Sigmoid colon (tissue), 7 donors: ENCODE measurements around the gene MSH3. TPM values are rescaled to one million over a fixed set of nuclear protein-coding genes. Genes with fewer than 3 reads are reported as not detected.

Experiments used
- DNase-seq: peaks from one replicate; pipeline ENCODE4 v3.0.0-alpha.2; 2019
- H3K27ac ChIP-seq, 4 donors: fragments of 200-600 bp; sonication (generic); one replicate each; pipeline ENCODE4 v1.5.1; 2016 to 2019; ENCODE audit warnings: mild to moderate bottlenecking in 1 of 4
- H3K27me3 ChIP-seq, 3 donors: fragments of 200-600 bp; sonication (generic); one replicate each; pipeline ENCODE4 v1.5.1; 2019; ENCODE audit warnings: mild to moderate bottlenecking in 1 of 3
- H3K36me3 ChIP-seq, 4 donors: fragments of 200-600 bp; sonication (generic); one replicate each; pipeline ENCODE4 v1.5.1; 2016 to 2019
- H3K4me1 ChIP-seq, 4 donors: fragments of 200-600 bp; sonication (generic); one replicate each; pipeline ENCODE4 v1.5.1; 2017 to 2019
- H3K4me3 ChIP-seq, 4 donors: fragments of 200-600 bp; sonication (generic); one replicate each; pipeline ENCODE4 v1.5.1; 2017 to 2019; ENCODE audit warnings: mild to moderate bottlenecking in 2 of 4, moderate library complexity in 1 of 4
- H3K9me3 ChIP-seq, 4 donors: fragments of 200-600 bp in 3 of 4; sonication (generic) in 3 of 4; one replicate each; pipeline versions ENCODE4 v1.5.1 to v1.6.1; 2013 to 2019
- EP300 ChIP-seq, 4 donors: sonication (generic); formaldehyde crosslinking; IDR thresholded peaks; one replicate each; pipeline ENCODE4 v1.6.1; 2017; ENCODE audit warnings: antibody characterized with exemption in 4 of 4
- POLR2A ChIP-seq, 2 donors: fragments of 450-650 bp; IDR thresholded peaks; one replicate each; pipeline ENCODE4 v1.6.1; 2016; ENCODE audit warnings: antibody characterized with exemption in 2 of 2, mild to moderate bottlenecking in 2 of 2, moderate library complexity in 2 of 2
- POLR2AphosphoS5 ChIP-seq, 4 donors: sonication (generic); formaldehyde crosslinking; IDR thresholded peaks; one replicate each; pipeline ENCODE4 v1.6.1; 2017; ENCODE audit warnings: antibody characterized with exemption in 4 of 4
- WGBS, 2 donors: extraction: QIAGEN DNeasy Blood & Tissue Kit; methylation state at CpG; one replicate each; pipeline ENCODE4 v1.1.7; 2013; 5-methylcytosine and 5-hydroxymethylcytosine counted together
- intact Hi-C: fragments of 100-400 bp; cut with DNase I; formaldehyde crosslinking; loops from one replicate; pipeline ENCODE4 v1.15.1; 2023
- polyA plus RNA-seq, 3 donors: library from polyadenylated mRNA; stranded (reverse); fragments of 200-250 nt; gene quantifications; one replicate each; pipeline ENCODE4 v1.2.3, GENCODE V29; 2013
- total RNA-seq, 4 donors: library from RNA; depleted of rRNA; stranded (reverse); fragments of >200 nt; gene quantifications; one replicate each; pipeline ENCODE4 v1.1.0, GENCODE V29; 2016
- TF ChIP-seq, protein P1 (sequence below), 4 experiments: fragments of 450-650 bp in 3 of 4; fragments of 200-600 bp in 1 of 4; IDR thresholded peaks; one replicate each; pipeline ENCODE4 v1.5.1; 2016 to 2019; ENCODE audit warnings: antibody characterized with exemption in 4 of 4, mild to moderate bottlenecking in 3 of 4, moderate library complexity in 2 of 4
- donor health status: healthy with polysubstance abuse.
- donor health status: Bipolar disorder and iron deficiency.
- donor health status: healthy.

Gene MSH3
- total and polyA plus RNA-seq, 7 donors = 3.6 to 15.3 (median 11.8) TPM

GRCh38 chr5:80863708-80864107 is 209.3 kb downstream of the MSH3 start:
- Histone ChIP-seq H3K4me3 (no peak overlapping the region), H3K36me3 (peaks cover 0 to 18% (median 4%) of the 10 kb centered on the region in 4 donors), H3K9me3 (no peaks in the 10 kb centered on the region), H3K27ac (no peak overlapping the region), H3K4me1 (no peaks in the 10 kb centered on the region), H3K27me3 (no peaks in the 10 kb centered on the region)
- no peak for TF ChIP-seq POLR2AphosphoS5 (IDR thresholded peaks at IDR 0.05)
- TF ChIP-seq POLR2A (IDR thresholded peaks at IDR 0.05) = no peak
- TF ChIP-seq, protein P1, sequence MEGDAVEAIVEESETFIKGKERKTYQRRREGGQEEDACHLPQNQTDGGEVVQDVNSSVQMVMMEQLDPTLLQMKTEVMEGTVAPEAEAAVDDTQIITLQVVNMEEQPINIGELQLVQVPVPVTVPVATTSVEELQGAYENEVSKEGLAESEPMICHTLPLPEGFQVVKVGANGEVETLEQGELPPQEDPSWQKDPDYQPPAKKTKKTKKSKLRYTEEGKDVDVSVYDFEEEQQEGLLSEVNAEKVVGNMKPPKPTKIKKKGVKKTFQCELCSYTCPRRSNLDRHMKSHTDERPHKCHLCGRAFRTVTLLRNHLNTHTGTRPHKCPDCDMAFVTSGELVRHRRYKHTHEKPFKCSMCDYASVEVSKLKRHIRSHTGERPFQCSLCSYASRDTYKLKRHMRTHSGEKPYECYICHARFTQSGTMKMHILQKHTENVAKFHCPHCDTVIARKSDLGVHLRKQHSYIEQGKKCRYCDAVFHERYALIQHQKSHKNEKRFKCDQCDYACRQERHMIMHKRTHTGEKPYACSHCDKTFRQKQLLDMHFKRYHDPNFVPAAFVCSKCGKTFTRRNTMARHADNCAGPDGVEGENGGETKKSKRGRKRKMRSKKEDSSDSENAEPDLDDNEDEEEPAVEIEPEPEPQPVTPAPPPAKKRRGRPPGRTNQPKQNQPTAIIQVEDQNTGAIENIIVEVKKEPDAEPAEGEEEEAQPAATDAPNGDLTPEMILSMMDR (IDR thresholded peaks at IDR 0.05) = no peak
- no peak for TF ChIP-seq EP300 (IDR thresholded peaks at IDR 0.05)
- 17 to 69% methylated on average over 3 of the region's 3 CpGs for WGBS, 2 donors
- DNase-seq = no peak
- intact Hi-C loops = no loop called here

DNA sequence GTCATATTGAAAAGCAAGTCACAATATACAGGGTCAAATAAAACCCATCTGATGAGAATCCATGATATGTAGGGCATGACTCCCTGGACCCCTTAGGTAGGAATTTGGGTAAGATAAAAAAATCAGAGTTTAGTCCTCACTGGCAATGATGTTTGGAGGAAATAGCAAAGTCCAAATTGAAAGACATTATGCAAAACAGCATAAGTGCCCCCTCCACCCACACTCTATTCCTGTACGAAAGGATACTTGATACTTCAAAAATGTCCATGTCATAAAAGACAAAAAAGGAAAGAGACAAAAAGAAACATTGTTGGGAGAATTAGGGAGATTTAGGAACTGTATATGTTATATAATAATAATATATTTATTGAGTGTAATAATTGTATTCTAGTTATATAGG is 209.7 kb downstream of the MSH3 start:
- TF ChIP-seq POLR2A (IDR thresholded peaks at IDR 0.05) (no peak), POLR2AphosphoS5 (IDR thresholded peaks at IDR 0.05) (no peak), EP300 (IDR thresholded peaks at IDR 0.05) (no peak)
- TF ChIP-seq, protein P1 (IDR thresholded peaks at IDR 0.05) = no peak

GRCh38 chr5:80864706-80865435 is 210.4 kb downstream of the MSH3 start:
- DNase-seq = no peak
- no peaks in the 10 kb centered on the region for H3K4me1 ChIP-seq
- TF ChIP-seq POLR2AphosphoS5 (IDR thresholded peaks at IDR 0.05) = no peak
- 80 to 92% methylated on average over 3 of the region's 3 CpGs for WGBS, 2 donors
- H3K27me3 ChIP-seq = no peaks in the 10 kb centered on the region
- no peaks in the 10 kb centered on the region for H3K9me3 ChIP-seq
- H3K36me3 ChIP-seq = peaks cover 0 to 18% (median 4%) of the 10 kb centered on the region in 4 donors
- H3K27ac ChIP-seq = no peak overlapping the region
- no peak overlapping the region for H3K4me3 ChIP-seq
- intact Hi-C loops = no loop called here

More for the DNA sequence above, 209.7 kb downstream of the MSH3 start:
- WGBS, 2 donors = 15 to 59% methylated on average over 1 of the region's 1 CpG
- Histone ChIP-seq H3K36me3 (peaks cover 0 to 18% (median 4%) of the 10 kb centered on the region in 4 donors), H3K9me3 (no peaks in the 10 kb centered on the region), H3K4me3 (no peak overlapping the region), H3K27me3 (no peaks in the 10 kb centered on the region), H3K4me1 (no peaks in the 10 kb centered on the region), H3K27ac (no peak overlapping the region)
- intact Hi-C loops = no loop called here
- DNase-seq = no peak

GRCh38 chr5:80865551-80865950 is 211.1 kb downstream of the MSH3 start:
- DNase-seq = no peak
- no peaks in the 10 kb centered on the region for H3K27me3 ChIP-seq
- no peak for TF ChIP-seq POLR2AphosphoS5 (IDR thresholded peaks at IDR 0.05)
- no peak for TF ChIP-seq EP300 (IDR thresholded peaks at IDR 0.05)
- no peak for TF ChIP-seq POLR2A (IDR thresholded peaks at IDR 0.05)
- TF ChIP-seq, protein P1 (IDR thresholded peaks at IDR 0.05) = no peak

DNA sequence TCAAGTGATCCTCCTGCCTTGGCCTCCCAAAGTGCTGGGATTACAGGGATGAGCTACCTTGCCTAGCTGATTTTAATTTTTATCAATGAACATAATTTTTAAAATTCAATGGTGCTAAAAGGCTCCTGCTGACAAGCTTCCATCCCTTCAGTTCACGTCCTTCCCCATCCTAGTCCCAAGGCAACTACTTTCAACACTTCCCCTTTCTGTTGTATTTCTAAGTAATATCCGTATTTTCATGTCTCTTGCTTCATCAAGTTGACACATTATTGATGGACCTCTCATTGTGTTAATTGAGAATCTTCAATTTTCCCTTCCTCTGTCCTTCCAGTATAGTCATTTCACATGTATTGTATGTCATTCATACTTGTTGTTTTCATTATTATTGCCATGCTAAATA is 211.9 kb downstream of the MSH3 start:
- Histone ChIP-seq H3K4me1 (no peaks in the 10 kb centered on the region), H3K36me3 (peaks cover 0 to 18% (median 4%) of the 10 kb centered on the region in 4 donors), H3K27me3 (no peaks in the 10 kb centered on the region), H3K27ac (no peak overlapping the region), H3K9me3 (no peaks in the 10 kb centered on the region), H3K4me3 (no peak overlapping the region)
- intact Hi-C loops = no loop called here
- no peak for DNase-seq
- WGBS, 2 donors = 86 to 92% methylated on average over 2 of the region's 2 CpGs
- TF ChIP-seq POLR2A (IDR thresholded peaks at IDR 0.05) (no peak), EP300 (IDR thresholded peaks at IDR 0.05) (no peak), POLR2AphosphoS5 (IDR thresholded peaks at IDR 0.05) (no peak)
- TF ChIP-seq, protein P1 (IDR thresholded peaks at IDR 0.05) = no peak

More at GRCh38 chr5:80865551-80865950, 211.1 kb downstream of the MSH3 start:
- 98% methylated on average over 2 of the region's 2 CpGs for WGBS, 2 donors
- Histone ChIP-seq H3K4me3 (no peak overlapping the region), H3K9me3 (no peaks in the 10 kb centered on the region), H3K4me1 (no peaks in the 10 kb centered on the region), H3K36me3 (peaks cover 0 to 18% (median 4%) of the 10 kb centered on the region in 4 donors), H3K27ac (no peak overlapping the region)
- intact Hi-C loops = no loop called here
